Mucosa of descending colon (tissue), 3 donors: ENCODE measurements around the gene HIP1R. TPM values are rescaled to one million over a fixed set of nuclear protein-coding genes. Genes with fewer than 3 reads are reported as not detected.

Experiments used
- ATAC-seq: fragments of 200-7000 bp; cut with Tn5 transposase; one replicate; pipeline ENCODE4 v1.9.1; 2020; ENCODE audit warnings: mild to moderate bottlenecking, moderate library complexity
- DNase-seq, 3 donors: peaks; one replicate each; pipeline ENCODE4 v3.0.0-alpha.2; 2020
- H3K36me3 ChIP-seq: fragments of 200-600 bp; one replicate; pipeline ENCODE4 v1.8.0; 2021; ENCODE audit warnings: low read depth, mild to moderate bottlenecking
- H3K4me1 ChIP-seq: fragments of 200-600 bp; one replicate; pipeline ENCODE4 v1.8.0; 2021; ENCODE audit warnings: low read depth, mild to moderate bottlenecking
- H3K4me3 ChIP-seq: fragments of 200-600 bp; one replicate; pipeline ENCODE4 v1.8.0; 2021; ENCODE audit warnings: mild to moderate bottlenecking
- H3K9me3 ChIP-seq: fragments of 200-600 bp; one replicate; pipeline ENCODE4 v1.8.0; 2021; ENCODE audit warnings: mild to moderate bottlenecking
- intact Hi-C, 2 donors: fragments of 100-400 bp; cut with DNase I in 1 of 2; cut with micrococcal nuclease in 1 of 2; formaldehyde crosslinking; loops; one replicate each; pipeline versions ENCODE4 v1.11.0 to v1.11.1; 2022; cut with DNase I, micrococcal nuclease
- total RNA-seq, 3 donors: library from RNA; stranded (reverse); fragmentation: NEBNext Ultra II Directional in 2 of 3; extraction: Animal tissue kit (Norgen Biotek cat#: 25700) in 2 of 3; gene quantifications; one replicate each; pipeline versions ENCODE4 v1.2.1 to v1.2.4, GENCODE V29; 2021 to 2023
- TF ChIP-seq, protein P1 (sequence below): fragments of 200-600 bp; IDR thresholded peaks from one replicate; pipeline ENCODE4 v1.8.0; 2022; ENCODE audit warnings: antibody characterized with exemption, mild to moderate bottlenecking
- donor health status: DM: no; HTN: no; CAD: no; lungs with moderate emphysema.
- donor health status: DM: no; HTN: no; CAD: no.
- donor health status: DM: no; HTN: yes; CAD: no.

The HIP1R gene
- total RNA-seq, 3 donors from 2014 or later: 37.8 to 76.5 (median 73.1) TPM

DNA sequence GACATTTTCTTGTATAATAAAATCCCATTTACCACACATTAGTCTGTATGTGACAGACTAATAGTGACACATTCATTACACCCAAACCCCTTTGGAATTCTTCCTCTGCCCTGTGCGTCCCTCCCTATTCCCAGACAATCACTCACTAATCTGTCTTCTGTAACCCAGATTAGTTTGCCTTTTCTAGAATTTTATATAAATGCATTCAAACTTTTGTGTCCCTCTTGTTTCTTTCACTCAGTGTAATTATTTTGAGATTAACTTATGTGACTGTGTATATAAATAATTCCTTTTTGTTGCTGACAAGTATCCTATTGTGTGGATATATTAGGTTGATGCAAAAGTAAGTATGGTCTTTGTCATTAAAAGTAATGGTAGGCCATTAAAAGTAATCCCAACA is 27.6 kb upstream of the HIP1R start:
- H3K4me1 ChIP-seq: no peaks in the 10 kb centered on the region
- intact Hi-C loops: no loop called here
- H3K4me3 ChIP-seq: no peak overlapping the region
- DNase-seq: no peak
- no peaks in the 10 kb centered on the region for H3K36me3 ChIP-seq
- ATAC-seq: no peak
- no peaks in the 10 kb centered on the region for H3K9me3 ChIP-seq
- TF ChIP-seq, protein P1, sequence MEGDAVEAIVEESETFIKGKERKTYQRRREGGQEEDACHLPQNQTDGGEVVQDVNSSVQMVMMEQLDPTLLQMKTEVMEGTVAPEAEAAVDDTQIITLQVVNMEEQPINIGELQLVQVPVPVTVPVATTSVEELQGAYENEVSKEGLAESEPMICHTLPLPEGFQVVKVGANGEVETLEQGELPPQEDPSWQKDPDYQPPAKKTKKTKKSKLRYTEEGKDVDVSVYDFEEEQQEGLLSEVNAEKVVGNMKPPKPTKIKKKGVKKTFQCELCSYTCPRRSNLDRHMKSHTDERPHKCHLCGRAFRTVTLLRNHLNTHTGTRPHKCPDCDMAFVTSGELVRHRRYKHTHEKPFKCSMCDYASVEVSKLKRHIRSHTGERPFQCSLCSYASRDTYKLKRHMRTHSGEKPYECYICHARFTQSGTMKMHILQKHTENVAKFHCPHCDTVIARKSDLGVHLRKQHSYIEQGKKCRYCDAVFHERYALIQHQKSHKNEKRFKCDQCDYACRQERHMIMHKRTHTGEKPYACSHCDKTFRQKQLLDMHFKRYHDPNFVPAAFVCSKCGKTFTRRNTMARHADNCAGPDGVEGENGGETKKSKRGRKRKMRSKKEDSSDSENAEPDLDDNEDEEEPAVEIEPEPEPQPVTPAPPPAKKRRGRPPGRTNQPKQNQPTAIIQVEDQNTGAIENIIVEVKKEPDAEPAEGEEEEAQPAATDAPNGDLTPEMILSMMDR: no peak

DNA sequence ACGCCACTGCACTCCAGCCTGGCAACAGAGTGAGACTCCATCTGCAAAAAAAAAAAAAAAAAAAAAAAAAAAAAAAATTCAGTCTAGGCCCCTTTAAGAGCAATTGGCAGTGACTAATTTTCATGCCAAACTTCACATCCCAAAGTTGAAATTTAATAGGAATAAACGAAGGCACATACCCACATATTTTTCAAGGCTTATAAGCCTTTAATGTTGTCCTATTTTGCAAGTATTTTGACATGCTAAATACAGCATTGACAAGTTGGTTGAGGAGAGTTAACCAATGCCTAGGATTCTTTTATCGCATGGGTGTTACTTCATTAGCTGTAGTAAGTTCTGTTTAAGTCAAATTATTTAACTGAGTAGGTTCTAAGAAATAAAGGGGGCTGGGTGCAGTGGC is 23.5 kb upstream of the HIP1R start:
- H3K36me3 ChIP-seq: no peaks in the 10 kb centered on the region
- no peak overlapping the region for H3K4me3 ChIP-seq
- no peak for ATAC-seq
- no peak for DNase-seq
- TF ChIP-seq, protein P1: no peak
- no peaks in the 10 kb centered on the region for H3K9me3 ChIP-seq
- intact Hi-C loops: no loop called here
- no peaks in the 10 kb centered on the region for H3K4me1 ChIP-seq

DNA sequence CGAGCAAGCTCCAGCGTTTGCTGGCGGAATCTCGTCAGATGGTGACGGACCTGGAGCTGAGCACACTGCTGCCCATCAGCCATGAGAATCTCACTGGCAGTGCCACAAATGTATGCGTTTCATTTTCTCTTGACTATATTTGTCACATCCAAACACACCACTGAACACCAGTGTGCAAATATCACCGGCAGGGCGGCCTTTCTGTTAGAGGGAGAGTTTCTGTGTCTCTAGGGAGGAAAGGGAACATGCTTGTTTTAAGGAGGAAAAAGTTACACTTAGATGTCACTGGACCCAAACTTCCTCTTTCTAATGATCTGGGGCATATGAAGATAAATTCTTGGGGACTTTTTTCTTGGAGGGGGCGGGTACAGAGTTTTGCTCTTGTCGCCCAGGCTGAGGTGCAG is 21.9 kb upstream of the HIP1R start:
- ATAC-seq (peak; percentile 17), DNase-seq (no peak)
- H3K9me3 ChIP-seq: no peaks in the 10 kb centered on the region
- intact Hi-C loops: no loop called here
- TF ChIP-seq, protein P1: no peak
- H3K4me3 ChIP-seq: no peak overlapping the region
- no peaks in the 10 kb centered on the region for H3K36me3 ChIP-seq
- no peaks in the 10 kb centered on the region for H3K4me1 ChIP-seq

DNA sequence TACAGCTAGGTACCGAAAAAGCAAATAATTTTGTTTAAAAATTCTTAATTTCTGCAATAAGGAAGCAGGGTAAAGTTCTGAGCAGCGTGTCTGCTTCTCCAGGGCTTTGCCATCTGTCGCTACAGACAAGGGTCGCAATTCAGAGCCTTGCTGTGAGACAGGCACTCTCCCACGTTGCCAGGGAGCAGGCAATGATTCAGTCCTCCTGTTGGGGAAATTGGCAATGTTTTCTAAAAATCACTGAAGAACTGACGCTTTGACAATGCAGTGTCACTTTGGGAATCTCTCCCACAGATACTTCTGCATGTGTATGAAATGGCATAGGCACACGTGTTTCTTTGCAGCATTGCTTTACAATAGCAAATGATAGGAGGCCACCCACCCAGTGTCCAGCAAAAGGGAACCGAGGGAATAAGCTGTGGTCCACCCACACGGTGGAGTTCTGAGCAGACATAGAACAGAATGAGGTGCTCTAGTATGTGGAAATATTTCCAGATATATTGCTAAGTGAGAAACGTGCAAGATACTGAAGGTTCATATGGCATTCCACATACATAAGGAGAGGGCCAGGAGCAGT is 16.0 kb upstream of the HIP1R start:
- H3K9me3 ChIP-seq: no peaks in the 10 kb centered on the region
- DNase-seq: no peak

DNA sequence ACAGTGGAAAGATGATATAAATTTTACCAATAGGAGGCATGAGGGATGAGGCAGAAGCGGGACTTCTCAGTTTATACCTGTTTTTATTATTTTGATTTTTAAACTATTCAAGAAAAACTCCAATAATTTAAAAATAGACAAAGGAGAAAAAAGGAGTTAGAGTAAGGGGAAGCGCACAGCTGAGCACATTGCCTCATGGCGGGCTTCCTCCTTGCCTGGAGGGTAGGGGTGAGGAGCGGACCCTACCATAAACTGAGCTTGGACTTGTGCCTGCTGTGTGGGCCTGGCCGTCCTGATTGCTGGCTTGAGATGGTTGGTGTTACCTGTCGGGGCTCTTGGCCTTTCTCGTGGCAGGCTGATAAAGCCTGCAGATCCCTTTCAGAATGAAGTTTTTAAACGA is 15.1 kb upstream of the HIP1R start:
- Histone ChIP-seq H3K4me1 (no peaks in the 10 kb centered on the region), H3K9me3 (no peaks in the 10 kb centered on the region), H3K4me3 (no peak overlapping the region), H3K36me3 (no peaks in the 10 kb centered on the region)
- intact Hi-C loops: no loop called here
- TF ChIP-seq, protein P1: no peak
- ATAC-seq (no peak), DNase-seq (no peak)

More for the DNA sequence above, 16.0 kb upstream of the HIP1R start:
- H3K4me1 ChIP-seq: no peaks in the 10 kb centered on the region
- intact Hi-C loops: no loop called here
- ATAC-seq: peak; percentile 32
- no peaks in the 10 kb centered on the region for H3K36me3 ChIP-seq
- TF ChIP-seq, protein P1: no peak
- H3K4me3 ChIP-seq: no peak overlapping the region

DNA sequence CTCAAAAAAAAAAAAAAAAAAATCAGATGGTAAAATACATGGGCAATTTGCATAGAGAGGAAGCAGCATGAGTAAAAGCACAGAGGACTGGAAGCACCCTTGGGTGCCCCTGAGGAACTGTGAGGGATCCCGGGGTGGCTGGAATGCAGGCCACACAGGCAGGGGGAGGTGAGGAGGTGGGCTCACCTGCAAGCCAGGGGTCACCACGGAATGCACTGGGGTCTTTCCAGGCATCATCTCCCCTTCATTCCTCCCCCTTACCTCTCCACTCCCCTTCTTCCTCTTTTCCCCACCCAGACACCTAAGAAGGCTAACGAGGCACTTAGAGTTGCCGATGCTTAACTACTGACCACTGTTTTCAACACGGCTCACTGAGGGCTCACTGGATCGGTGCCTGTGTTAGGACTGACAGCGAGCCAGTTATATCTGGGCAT is 14.4 kb upstream of the HIP1R start:
- DNase-seq: no peak
- TF ChIP-seq, protein P1: no peak
- intact Hi-C loops: no loop called here
- peak; percentile 37 for ATAC-seq
- Histone ChIP-seq H3K4me1 (no peaks in the 10 kb centered on the region), H3K36me3 (no peaks in the 10 kb centered on the region), H3K4me3 (no peak overlapping the region), H3K9me3 (no peaks in the 10 kb centered on the region)
